KBM-7 (cell line): ENCODE measurements around the gene WWC1.
"Not testable (repeated sequence)": the region's sequence is repeated elsewhere in the genome, so short reads cannot be mapped to it uniquely, and the experiment has no call there.

Source experiments
- DNase-seq: peaks from one replicate; pipeline ENCODE4 v3.0.0-alpha.2; 2015
- in situ Hi-C: fragments of 300-500 bp; cut with MboI; formaldehyde crosslinking; loops from 2 replicates; pipeline ENCODE4 v1.14.3; 2020; ENCODE audit warnings: low sequenced_read_pairs, low pct_unique_long_range_greater_than_20kb, mixed read lengths

Gene WWC1

DNA sequence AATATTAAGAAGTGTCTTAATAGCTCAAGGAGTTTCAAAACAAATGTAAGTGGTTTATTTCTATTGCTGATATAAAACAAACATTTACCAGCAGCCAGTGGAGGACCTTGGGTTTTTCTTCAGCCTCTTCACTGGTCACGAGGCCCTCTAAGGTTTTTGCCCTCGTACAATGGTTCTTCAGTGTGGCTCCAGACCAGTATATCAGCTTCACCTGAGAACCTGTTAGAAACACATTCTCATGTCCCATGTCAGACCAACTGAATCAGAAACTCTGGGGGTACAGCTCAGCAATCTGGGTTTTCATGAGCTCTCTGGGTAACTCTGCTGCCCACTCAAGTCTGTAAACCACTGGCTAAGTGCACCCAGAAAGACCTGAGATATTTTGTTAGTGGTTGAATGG, 12.9 kb downstream of the WWC1 start:
- in situ Hi-C loops: no loop called here
- no peak for DNase-seq

DNA sequence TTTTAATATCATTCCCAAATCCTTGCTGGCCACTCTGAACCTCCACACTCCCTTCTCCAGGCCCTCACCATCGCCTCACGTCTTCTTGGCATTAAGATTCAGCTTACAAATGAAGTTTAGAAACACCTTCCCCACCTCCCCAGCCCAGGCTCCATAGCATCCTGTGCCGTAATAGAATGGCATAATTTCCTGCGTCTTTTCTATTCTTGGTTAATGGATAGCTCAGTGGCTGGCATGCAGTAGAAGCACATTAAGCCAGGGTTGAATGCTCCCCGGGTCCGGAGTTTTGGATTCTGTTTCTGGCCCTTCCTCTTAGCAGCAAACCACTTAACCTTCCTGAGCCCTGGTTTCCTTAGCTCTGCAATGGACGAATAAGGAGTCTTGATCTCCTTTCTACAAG, 13.8 kb downstream of the WWC1 start:
- no peak for DNase-seq
- in situ Hi-C loops: no loop called here

DNA sequence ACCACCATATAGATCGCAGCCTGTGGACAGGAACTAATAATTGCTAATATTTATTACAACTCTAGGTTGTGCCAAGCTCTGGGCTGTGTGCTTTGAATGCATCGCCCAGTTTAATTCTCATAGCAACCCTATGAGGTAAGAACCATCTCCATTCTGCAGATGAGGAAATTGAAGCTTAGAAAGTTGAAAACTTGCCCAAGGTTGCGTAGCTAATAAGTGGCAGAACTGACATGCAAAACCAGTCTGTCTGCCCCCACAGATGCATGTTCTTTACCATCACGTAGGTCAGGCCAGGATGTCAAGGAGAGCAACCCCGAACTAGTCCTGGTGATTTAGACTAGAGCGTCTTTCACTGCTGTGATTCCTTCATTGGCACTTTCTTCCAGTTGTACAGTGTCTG, 15.6 kb downstream of the WWC1 start:
- DNase-seq: no peak
- in situ Hi-C loops: no loop called here

DNA sequence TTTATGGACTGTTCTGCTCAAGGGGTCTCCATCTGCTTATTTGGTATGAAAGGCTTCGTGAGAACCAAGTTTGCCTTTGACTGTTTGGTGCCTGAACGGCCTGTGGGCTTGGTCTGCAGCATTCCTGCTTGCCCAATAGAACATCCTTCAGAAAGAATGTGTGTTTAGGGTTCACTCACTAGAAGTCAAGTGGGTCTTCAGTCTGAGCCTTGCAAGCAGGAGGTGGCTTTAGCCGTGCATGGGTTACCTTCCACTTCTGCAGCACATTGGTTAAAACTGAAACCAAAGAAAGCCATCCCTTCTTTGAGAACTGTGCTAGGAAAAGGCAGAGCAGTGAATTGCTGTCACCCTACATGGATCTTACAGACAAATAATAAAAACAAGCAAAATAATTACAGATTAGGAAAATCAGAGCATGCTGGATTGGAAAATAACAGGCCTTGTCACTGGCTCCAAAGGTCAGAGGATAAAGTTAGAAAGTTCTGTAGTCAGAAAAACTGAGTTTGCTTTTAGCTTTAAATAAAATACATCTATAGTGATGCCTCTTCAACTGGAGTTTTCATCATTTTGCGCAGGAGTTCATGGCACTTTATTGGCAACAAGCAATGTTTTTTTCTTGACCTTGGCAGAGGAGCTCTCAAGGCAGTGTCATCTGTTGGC, 16.6 kb downstream of the WWC1 start:
- no peak for DNase-seq
- in situ Hi-C loops: no loop called here

DNA sequence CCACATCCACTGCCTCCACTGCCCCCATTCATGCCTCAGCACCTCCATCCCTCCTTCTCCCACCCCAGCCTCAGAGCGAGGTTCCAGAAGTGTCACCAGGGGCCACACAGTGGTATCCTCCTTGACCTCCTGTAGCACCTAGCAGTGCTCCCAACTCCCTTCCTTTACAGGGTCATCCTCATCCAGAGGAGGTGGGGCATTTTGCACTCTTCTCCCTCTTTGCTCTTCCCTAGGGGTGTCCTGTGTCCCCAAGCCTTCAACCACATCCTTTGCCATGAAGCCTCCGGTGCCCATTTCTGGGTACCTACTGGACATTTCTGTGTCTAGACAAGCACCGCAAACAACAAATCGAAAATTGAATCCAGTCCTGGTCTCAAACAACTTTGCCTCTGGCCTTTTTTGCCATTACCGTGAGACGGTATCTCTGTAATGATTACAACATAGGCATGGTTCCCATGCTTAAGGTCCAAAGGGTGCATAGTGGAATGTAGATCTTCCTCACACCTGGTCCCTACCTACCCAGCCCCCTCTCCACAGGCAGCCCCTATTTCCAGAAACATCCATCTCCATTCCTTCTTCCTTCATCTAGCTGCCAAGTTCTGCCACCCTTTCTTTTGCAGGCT, 17.6 kb downstream of the WWC1 start:
- in situ Hi-C loops: no loop called here
- no peak for DNase-seq

DNA sequence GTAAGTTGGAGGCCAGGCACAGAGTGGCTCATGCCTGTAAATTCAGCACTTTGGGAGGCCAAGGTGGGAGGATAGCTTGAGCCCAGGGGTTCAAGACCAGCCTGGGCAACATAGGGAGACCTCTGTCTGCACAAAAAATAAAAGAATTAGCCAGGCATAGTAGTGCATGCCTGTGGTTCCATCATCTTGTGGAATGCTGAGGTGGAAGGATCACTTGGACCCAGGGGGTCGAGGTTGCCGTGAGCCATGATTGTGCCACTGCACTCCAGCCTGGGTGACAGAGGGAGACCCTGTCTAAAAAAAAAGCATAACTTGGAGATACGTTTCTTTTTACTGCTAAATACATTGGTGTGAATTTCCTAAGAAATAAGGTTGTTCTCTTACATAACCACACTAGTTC, 19.1 kb downstream of the WWC1 start:
- in situ Hi-C loops, DNase-seq: not testable (repeated sequence)

DNA sequence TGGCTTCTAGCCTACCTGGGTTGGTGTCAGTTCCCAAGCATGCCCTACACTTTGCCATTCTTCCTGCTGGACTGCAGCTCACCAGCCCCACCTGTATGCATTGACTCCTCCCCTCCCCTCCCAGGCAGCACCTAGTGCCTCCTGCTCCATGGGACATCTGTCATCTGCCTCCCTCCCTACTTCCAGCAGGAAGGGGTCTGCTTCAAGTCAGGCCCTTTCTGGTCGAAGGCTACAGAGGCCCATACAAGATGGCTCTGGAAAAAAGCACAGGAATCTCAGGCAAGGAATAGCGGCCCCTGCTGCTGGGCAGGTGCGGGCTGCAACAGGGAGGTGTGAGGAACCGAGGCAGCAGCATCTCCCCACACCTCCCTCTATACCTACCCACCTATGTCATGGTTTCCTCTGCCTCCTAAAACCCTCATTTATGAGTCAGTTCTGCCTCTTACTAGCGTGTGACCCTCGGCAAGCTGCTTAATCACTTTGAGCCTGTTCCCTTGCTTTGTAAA, 19.7 kb downstream of the WWC1 start:
- no peak for DNase-seq
- in situ Hi-C loops: no loop called here

DNA sequence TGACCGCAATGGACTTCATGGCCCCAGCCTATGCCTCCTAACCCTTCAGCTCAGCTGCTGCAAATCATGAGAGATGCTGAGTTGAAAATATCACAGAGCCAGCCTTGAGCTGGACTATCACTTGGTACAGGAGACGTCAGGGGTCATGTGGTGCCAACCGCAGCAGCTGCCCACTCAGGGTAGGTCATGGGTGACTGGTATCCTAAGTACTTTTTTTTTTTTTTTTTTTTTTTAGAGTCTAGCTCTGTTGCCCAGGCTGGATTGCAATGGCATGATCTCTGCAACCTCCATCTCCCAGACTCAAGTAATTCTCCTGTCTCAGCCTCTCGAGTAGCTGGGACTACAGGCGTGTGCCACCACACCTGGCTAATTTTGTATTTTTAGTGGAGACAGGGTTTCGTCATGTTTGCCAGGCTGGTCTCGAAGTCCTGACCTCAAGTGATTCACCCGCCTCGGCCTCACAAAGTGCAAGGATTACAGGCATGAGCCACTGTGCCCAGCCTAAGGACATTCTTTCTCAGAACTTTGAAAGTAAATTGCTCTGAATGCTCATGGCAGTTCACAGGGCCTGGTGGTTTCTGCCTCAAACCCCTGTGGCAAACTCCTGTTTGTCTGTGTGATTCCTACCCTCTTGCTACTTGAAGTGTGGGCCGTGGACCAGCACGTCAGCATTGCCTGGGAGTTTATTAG, 21.3 kb downstream of the WWC1 start:
- in situ Hi-C loops: no loop called here
- no peak for DNase-seq

DNA sequence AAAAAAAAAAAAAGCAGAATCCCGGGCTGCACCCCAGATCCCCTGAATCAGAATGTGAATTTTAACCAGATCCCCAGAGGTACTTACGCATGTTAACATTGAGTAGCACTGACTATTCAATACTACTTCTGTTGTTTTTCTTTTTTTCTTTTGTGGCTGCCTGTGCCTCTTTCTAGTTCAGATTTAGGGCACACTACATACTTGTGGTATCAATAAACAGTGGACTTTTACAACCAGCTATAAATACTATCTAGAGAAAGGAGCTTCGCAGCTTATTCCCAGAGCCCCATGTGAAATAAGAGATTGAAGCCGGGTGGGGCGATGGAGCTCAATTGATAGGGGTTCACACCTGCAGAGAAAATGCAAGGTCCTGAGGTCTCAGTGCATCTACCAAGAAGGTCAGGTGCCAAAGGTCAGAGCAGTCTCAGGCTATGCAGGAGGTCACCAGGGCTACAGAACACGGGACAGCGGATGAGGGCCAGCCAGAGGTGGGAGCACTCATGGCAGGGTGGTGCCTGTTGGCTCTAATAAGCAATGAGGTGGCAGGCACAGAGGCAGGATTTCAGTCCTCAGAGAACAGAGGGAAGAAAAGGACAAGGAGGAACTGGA, 22.3 kb downstream of the WWC1 start:
- no peak for DNase-seq
- in situ Hi-C loops: no loop called here

DNA sequence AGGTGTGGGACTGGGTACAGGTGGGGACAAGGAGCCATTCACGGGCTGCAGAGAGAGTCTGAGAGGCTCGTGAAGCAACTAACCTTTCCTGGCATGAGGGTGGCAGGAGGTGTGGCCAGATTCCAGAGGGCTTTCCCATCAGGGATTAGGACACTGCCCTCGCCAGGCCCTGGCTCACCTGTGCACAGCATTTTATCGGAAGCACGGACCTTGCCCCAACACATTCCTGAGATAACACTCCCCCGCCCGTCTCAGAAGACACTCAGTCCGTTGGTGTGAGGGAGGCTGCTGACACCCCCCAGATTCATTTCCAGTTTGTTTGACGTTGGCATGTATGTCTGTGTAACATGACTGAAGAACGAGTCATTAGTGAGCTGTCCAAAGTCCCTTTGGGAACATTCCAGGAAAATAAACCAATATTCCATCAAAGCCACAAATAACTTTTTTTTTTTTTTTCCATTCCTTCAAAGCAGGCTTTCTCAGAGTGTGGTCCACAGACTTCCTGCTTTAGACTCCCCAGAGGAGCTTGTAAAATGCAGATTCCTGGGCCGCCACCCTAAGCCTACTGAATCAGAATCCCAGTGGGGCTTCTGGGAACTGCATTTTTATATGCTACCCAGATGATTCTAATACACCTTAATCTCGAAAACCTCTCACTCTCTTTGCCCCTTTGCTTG, 23.4 kb downstream of the WWC1 start:
- in situ Hi-C loops: no loop called here
- DNase-seq: peak; percentile 17

DNA sequence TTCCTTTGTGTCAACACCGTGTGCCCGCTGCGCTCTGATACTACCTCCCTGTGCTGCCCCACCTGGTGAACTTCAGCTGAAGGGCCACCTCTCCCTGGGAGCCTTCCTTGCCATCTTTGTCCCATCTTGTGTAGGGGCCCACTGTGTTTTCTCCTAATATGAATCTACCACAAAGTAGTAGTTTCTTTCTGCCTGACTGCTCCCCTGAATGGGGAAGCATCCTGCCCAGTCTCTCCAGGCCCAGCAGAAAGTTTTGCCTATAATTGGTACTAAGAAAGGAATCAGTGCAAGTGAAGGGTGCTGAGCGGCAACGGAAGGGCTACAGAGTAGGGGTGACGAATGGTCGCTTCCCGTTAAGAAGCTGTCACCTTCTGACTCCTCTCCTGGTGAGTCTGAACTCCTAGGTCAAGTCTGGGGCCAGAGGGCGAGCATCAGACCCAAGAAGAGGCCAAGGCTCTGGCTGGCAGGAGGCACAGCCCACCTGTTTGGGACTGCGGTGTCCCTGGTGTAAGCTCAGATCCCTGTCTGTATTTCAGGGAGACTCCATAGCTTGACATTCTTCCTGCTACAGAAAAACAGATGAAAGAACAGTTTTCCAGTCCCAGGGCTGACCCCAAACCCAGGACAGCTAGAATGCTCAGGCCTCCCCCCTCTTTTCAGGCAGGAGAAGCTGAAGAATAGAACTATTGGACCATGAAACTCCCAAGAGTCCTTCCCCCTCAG, 24.1 kb downstream of the WWC1 start:
- in situ Hi-C loops: no loop called here

DNA sequence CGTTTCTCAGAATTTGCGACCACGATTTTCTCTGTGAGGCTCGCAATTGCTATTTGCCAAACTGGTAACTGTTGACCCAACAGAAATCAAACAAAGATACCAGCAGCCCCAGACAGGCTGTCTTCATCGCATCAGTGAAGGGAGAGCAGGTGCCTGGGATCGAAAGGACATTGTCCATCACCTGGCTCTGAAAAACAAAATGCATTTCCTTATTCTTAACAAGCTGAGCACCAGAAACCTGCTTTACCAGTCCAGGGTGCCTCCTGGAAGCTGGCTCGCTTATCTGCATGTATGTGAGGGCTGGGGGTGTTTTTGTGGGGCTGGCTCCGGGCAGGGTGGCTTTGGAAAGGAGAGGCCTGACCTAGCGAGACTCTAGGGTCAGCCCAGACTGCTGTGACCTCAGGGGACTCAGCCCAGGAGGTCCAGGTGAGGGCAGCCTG, 24.7 kb downstream of the WWC1 start:
- in situ Hi-C loops: no loop called here
- DNase-seq: peak; percentile 46

More for the DNA sequence above, 24.1 kb downstream of the WWC1 start:
- DNase-seq: peak; percentile 33

DNA sequence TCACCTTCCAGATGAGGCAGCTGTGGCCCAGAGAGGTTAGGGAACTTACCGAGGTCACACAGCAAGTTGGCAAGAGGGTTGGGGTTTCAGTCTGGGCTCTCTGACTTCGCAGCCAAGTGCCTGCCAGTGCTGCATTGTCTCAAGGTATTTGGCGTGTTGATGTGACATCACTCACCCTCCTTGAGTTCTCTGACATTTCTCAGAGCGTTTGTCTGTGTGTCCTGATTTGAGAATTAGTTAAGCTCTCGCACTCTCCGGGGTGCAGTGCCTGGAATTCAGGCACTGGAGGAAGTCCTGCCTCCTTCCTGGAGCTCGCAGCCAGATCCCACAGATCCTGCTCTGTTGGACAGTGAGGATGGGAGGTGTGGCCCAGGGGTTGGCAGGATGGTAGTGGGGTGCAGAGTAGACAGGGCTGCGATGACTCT, 25.7 kb downstream of the WWC1 start:
- in situ Hi-C loops: no loop called here

DNA sequence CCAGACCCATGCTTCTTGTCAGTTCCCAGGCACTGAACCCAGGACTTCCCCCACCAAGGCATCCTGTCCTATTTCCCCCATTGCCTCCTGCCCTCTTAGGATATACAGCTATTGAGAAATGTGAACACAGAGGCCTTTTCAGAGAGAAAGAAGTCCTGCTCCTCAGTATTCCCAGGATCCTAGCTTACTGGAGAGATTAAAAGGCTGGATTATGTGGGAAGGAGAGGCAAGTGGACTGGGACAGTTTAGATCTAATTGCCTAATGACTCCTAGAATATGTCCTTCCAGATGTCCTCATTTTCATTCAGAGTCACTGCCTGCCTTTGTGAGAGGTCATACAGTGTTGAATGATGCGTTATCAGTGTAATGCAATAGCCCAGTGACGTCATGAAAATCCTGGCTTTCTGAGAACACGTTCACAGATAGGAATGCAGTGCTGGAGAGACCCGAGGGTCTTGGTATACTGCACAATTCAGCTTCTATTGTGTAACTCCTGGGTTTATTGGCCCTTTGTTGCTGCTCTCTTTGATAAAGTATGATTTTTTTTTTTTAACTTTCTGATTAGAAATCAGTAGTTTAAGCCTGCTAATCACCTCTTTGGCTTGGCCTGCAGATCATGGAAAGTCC, 26.2 kb downstream of the WWC1 start:
- in situ Hi-C loops: no loop called here
- DNase-seq: no peak

More for the DNA sequence above, 25.7 kb downstream of the WWC1 start:
- DNase-seq: no peak

DNA sequence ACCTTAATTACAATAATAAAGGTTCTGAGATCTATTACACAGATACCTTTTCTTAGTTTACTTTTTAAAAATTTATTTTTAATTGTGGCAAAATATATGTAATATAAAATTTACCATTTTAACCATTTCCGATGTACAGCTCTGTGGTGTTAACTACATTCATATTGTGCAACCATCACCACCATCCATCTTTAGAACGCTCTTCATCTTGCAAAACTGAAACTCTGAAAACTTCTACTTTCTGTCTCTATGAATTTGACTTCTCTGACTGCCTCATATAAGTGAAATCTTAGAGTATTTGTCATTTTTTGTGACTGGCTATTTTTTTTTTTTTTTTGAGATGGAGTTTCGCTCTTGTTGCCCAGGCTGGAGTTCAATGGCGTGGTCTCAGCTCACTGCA, 26.8 kb downstream of the WWC1 start:
- in situ Hi-C loops: no loop called here
- DNase-seq: no peak

DNA sequence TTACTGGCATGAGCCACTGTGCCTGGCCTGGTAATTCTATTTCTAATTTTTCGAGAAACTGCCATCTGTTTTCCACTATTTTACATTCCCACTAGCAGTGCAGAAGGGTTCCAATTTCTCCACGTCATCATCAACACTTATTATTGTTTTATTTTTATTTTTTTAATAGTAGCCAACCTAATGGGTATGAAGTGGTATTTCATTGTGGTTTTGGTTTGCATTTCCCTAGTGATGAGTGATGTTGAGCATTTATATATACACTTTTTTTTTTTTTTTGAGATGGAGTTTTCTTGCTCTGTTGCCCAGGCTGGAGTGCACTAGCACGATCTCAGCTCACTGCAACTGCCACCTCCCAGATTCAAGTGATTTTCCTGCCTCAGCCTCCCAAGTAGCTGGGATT, 28.3 kb downstream of the WWC1 start:
- DNase-seq: no peak
- in situ Hi-C loops: no loop called here

DNA sequence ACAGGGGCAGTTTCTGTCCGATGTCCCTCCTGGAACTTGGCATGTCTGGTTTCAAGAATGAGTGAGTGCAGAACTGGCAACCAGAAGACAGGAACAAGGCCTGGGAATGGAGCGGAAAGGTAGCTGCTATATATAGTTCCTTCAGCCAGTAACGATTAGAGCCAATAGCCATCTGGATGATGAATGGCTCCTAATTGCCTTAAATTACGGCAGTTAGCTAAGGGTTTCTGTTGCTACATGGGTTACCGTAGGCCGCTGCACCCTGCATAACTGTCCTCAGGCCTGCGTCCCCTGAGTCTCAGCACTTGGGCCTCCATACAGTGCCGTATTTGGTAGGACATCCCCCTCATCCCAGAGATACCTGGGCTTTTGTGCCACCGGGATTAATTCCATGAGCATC, 29.4 kb downstream of the WWC1 start:
- in situ Hi-C loops: no loop called here
- DNase-seq: no peak

DNA sequence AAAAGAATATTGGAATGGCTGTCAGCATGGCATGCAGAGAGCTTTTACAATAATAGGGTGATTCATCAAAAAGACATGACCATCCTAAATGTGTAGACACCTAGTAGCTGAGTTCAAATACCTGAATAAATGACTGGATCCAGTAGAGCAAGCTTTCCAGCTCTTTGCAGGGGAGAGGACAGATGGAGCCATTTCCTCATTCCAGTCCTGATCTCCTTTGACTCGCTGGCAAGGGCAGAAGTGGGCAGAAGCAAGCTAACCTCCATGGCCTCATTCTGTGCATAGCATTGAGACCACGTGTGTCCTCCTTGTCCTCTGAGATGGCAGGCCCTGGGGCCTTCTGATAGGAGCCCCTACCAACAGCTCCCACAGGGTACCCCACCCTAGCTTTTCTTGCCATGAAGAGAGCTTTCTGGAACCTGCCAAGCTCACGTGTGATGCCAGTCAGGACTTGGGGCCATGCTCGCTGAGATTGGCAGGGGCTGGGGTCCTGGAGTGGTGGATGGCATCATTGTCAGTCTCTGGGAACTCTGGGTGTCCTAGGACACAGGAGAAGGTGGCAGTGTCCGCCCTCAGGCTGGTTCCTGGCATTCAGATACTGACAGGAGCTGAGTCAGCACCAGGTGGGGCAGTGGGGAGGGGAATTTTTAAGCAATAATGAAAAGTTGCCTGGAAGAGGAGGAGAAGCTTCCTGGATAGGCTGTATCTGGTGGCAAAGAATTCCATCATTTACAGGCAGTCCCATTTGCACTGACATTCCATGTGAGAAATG, 33.6 kb downstream of the WWC1 start:
- in situ Hi-C loops: no loop called here
- no peak for DNase-seq
